ENCODE measurements around the gene MICALL2.

The MICALL2 gene

GRCh38 chr7:1395211-1396070 is 63.8 kb downstream of the MICALL2 start:
- DNase-seq (ENCODE audit: low read depth), result no peak

GRCh38 chr7:1394371-1394770 is 64.9 kb downstream of the MICALL2 start:
- no peak for DNase-seq (ENCODE audit: low read depth)
- TF ChIP-seq CTCF (conservative IDR thresholded peaks at IDR 0.05; ENCODE audit: control insufficient read depth, insufficient read depth, low read depth, low read length), result no peak
- H3K4me3 ChIP-seq (ENCODE audit: control insufficient read depth, low read depth, low read length), result no peak overlapping the region

More at GRCh38 chr7:1395211-1396070, 63.8 kb downstream of the MICALL2 start:
- TF ChIP-seq CTCF (conservative IDR thresholded peaks at IDR 0.05; ENCODE audit: control insufficient read depth, insufficient read depth, low read depth, low read length), result no peak
- no peak overlapping the region for H3K4me3 ChIP-seq (ENCODE audit: control insufficient read depth, low read depth, low read length)

DNA sequence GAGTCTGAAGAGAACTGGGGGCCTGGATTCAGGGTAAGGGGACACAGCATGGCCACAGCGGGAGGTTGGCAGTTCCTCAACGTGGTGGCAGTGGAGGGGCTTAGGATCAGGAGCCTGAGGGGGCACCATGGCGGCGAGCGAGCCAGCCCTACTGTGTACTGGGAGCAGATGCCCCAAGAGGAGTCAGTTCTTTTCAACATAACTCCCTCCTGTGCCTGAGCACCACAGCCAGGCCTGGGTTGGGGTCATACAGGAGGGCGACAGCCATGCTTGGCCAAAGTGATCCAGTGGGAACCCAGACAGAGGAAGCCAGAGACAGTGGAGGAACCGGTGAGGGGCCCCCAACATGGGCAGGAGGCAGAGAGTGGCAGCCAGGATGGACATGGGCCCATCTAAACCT is 65.8 kb downstream of the MICALL2 start:
- no peak for TF ChIP-seq CTCF (conservative IDR thresholded peaks at IDR 0.05; ENCODE audit: control insufficient read depth, insufficient read depth, low read depth, low read length)
- no peak for DNase-seq (ENCODE audit: low read depth)
- no peak overlapping the region for H3K4me3 ChIP-seq (ENCODE audit: control insufficient read depth, low read depth, low read length)

DNA sequence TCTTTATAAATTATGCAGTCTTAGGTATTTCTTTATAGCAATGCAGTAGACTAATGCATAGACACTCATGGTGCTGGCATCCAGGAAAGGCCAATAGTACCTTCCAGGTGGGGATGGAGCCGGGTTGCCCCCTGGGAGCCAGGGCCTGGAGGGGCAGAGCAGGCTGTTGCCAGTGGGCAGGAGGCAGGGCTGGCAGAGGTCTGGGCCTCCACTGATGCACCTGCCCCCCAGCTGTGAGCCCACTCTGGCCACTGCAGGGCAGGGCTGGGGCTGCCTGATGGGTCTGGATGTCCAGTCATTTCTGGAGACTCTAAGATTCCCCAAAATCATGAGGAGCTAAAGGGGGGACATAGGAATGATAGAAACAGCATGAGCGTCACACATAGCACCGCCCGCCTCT is 66.7 kb downstream of the MICALL2 start:
- no peak for DNase-seq (ENCODE audit: low read depth)
- TF ChIP-seq CTCF (conservative IDR thresholded peaks at IDR 0.05; ENCODE audit: control insufficient read depth, insufficient read depth, low read depth, low read length), result no peak
- H3K4me3 ChIP-seq (ENCODE audit: control insufficient read depth, low read depth, low read length), result no peak overlapping the region

GRCh38 chr7:1391449-1391848 is 67.8 kb downstream of the MICALL2 start:
- DNase-seq (ENCODE audit: low read depth), result no peak
- H3K4me3 ChIP-seq (ENCODE audit: control insufficient read depth, low read depth, low read length), result no peak overlapping the region
- TF ChIP-seq CTCF (conservative IDR thresholded peaks at IDR 0.05; ENCODE audit: control insufficient read depth, insufficient read depth, low read depth, low read length), result no peak

GRCh38 chr7:1388703-1389335 is 70.5 kb downstream of the MICALL2 start:
- DNase-seq (ENCODE audit: low read depth), result no peak
- H3K4me3 ChIP-seq (ENCODE audit: control insufficient read depth, low read depth, low read length), result no peak overlapping the region
- TF ChIP-seq CTCF (conservative IDR thresholded peaks at IDR 0.05; ENCODE audit: control insufficient read depth, insufficient read depth, low read depth, low read length), result no peak
